GM12878 (cell line): ENCODE measurements around the gene ORM2. TPM values are rescaled to one million over a fixed set of nuclear protein-coding genes. Genes with fewer than 3 reads are reported as not detected.

Experiments
- ATF7 ChIP-seq: fragments of 450-650 bp; IDR thresholded peaks from 2 replicates; pipeline ENCODE4 v1.6.1; 2016; ENCODE audit warnings: low read depth, mild to moderate bottlenecking
- BCL11A ChIP-seq: IDR thresholded peaks from 2 replicates; pipeline ENCODE4 v1.6.1; 2011; ENCODE audit warnings: low read depth, low read length
- BHLHE40 ChIP-seq, 2 experiments: fragments of 450-650 bp in 1 of 2; IDR thresholded peaks; 2 replicates each; pipeline ENCODE4 v1.6.1; 2011 to 2017; ENCODE audit warnings: low read depth in 2 of 2, borderline replicate concordance in 1 of 2, improper control_type of control experiment in 1 of 2, low read length in 1 of 2, mild to moderate bottlenecking in 1 of 2
- BMI1 ChIP-seq: fragments of 450-650 bp; IDR thresholded peaks from 2 replicates; pipeline ENCODE4 v1.6.1; 2016; ENCODE audit warnings: mild to moderate bottlenecking, moderate library complexity, borderline replicate concordance
- CBX5 ChIP-seq: sonication (generic); IDR thresholded peaks from 2 replicates; pipeline ENCODE4 v1.6.1; 2016; ENCODE audit warnings: low read depth, moderate library complexity, mild to moderate bottlenecking, inconsistent platforms
- CREM ChIP-seq: IDR thresholded peaks from 2 replicates; pipeline ENCODE4 v1.6.1; 2014; ENCODE audit warnings: antibody characterized with exemption, low read depth
- EED ChIP-seq: sonication (generic); IDR thresholded peaks from 2 replicates; pipeline ENCODE4 v1.6.1; 2016; ENCODE audit warnings: antibody characterized with exemption, low read depth
- EP300 ChIP-seq, 2 experiments: fragments of 150-350 bp in 1 of 2; IDR thresholded peaks; 2 replicates each; pipeline ENCODE4 v1.6.1; 2011 to 2012; ENCODE audit warnings: low read depth in 2 of 2, low read length in 2 of 2, borderline replicate concordance in 1 of 2, improper control_type of control experiment in 1 of 2, inconsistent platforms in 1 of 2; ENCODE audit not compliant: control insufficient read depth in 1 of 2
- GABPA ChIP-seq: IDR thresholded peaks from 2 replicates; pipeline ENCODE4 v1.6.1; 2014; ENCODE audit warnings: antibody characterized with exemption, low read depth, mild to moderate bottlenecking, inconsistent platforms
- IKZF2 ChIP-seq, 2 experiments: fragments of 450-650 bp; IDR thresholded peaks; 2 replicates each; pipeline ENCODE4 v1.6.1; 2017; ENCODE audit warnings: mild to moderate bottlenecking in 2 of 2, moderate library complexity in 2 of 2
- MEF2A ChIP-seq: IDR thresholded peaks from 2 replicates; pipeline ENCODE4 v1.6.1; 2011; ENCODE audit warnings: low read depth, mild to moderate bottlenecking, low read length, moderate library complexity; ENCODE audit not compliant: insufficient read depth
- MTA2 ChIP-seq: fragments of 450-650 bp; IDR thresholded peaks from 2 replicates; pipeline ENCODE4 v1.6.1; 2016; ENCODE audit warnings: low read depth, mild to moderate bottlenecking, moderate library complexity
- NBN ChIP-seq: fragments of 450-650 bp; IDR thresholded peaks from 2 replicates; pipeline ENCODE4 v1.6.1; 2016
- PAX5 ChIP-seq: IDR thresholded peaks from 2 replicates; pipeline ENCODE4 v1.6.1; 2011; ENCODE audit warnings: low read depth, low read length, borderline replicate concordance
- PAX8 ChIP-seq: fragments of 450-650 bp; IDR thresholded peaks from 2 replicates; pipeline ENCODE4 v1.6.1; 2017; ENCODE audit warnings: mild to moderate bottlenecking, moderate library complexity
- SRF ChIP-seq, 2 experiments: IDR thresholded peaks; 2 replicates each; pipeline ENCODE4 v1.6.1; 2011; ENCODE audit warnings: low read depth in 2 of 2, low read length in 2 of 2, mild to moderate bottlenecking in 1 of 2, moderate library complexity in 1 of 2
- WRNIP1 ChIP-seq: IDR thresholded peaks from 2 replicates; pipeline ENCODE4 v1.6.1; 2011; ENCODE audit warnings: low read depth, low read length, improper control_type of control experiment, borderline replicate concordance
- ZBED1 ChIP-seq: IDR thresholded peaks from 2 replicates; pipeline ENCODE4 v1.6.1; 2016; ENCODE audit warnings: borderline replicate concordance
- ZNF217 ChIP-seq: fragments of 450-650 bp; IDR thresholded peaks from 2 replicates; pipeline ENCODE4 v1.6.1; 2017; ENCODE audit warnings: antibody characterized with exemption, mild to moderate bottlenecking
- ZSCAN29 ChIP-seq: fragments of 450-650 bp; IDR thresholded peaks from 2 replicates; pipeline ENCODE4 v1.6.1; 2017; ENCODE audit warnings: mild to moderate bottlenecking, moderate library complexity
- polyA plus RNA-seq, 11 experiments: library from polyadenylated mRNA; depleted of rRNA in 4 of 11; unstranded in 6 of 11; stranded (reverse) in 5 of 11; fragments of >200 nt; fragmentation: Nextera tagmentation in 4 of 11; fragmentation: Illumina TruSeq in 1 of 11; extraction: Ambion mirVana in 4 of 11; extraction: Trizol in 1 of 11; gene quantifications; 1 replicate in 1 of 11; 2 replicates in 10 of 11; pipeline versions ENCODE4 v1.2.1 to v1.2.3, GENCODE V29; 2011 to 2016; ENCODE audit warnings: inconsistent platforms in 2 of 11, missing spikeins in 2 of 11, low read depth in 1 of 11
- total RNA-seq, 4 experiments: library from RNA; depleted of rRNA in 3 of 4; stranded (reverse); fragments of >200 nt in 3 of 4; fragmentation: Illumina TruSeq in 1 of 4; extraction: Trizol in 1 of 4; gene quantifications; 2 replicates each; pipeline versions ENCODE4 v1.2.1 to v1.2.3, GENCODE V29; 2013 to 2021
- TF ChIP-seq, protein P1 (sequence below): IDR thresholded peaks from 2 replicates; pipeline ENCODE4 v1.6.1; 2011; ENCODE audit warnings: mild to moderate bottlenecking, low read depth, low read length, moderate library complexity; ENCODE audit not compliant: insufficient replicate concordance
- TF ChIP-seq, protein P2 (sequence below): IDR thresholded peaks from 2 replicates; pipeline ENCODE4 v1.6.1; 2012; ENCODE audit warnings: low read depth, low read length, improper control_type of control experiment
- TF ChIP-seq, protein P3 (sequence below): fragments of 450-650 bp; IDR thresholded peaks from 2 replicates; pipeline ENCODE4 v1.6.1; 2017; ENCODE audit warnings: low read depth, mild to moderate bottlenecking, moderate library complexity
- TF ChIP-seq, protein P4 (sequence below): fragments of 450-650 bp; IDR thresholded peaks from 2 replicates; pipeline ENCODE4 v1.6.1; 2016; ENCODE audit warnings: mild to moderate bottlenecking

ORM2 gene
- total and polyA plus RNA-seq, 10 of the 15 experiments (the other 5 are each of a cell fraction or from before 2014, with no cell fraction given), result 0.64 TPM; not detected in 9

DNA sequence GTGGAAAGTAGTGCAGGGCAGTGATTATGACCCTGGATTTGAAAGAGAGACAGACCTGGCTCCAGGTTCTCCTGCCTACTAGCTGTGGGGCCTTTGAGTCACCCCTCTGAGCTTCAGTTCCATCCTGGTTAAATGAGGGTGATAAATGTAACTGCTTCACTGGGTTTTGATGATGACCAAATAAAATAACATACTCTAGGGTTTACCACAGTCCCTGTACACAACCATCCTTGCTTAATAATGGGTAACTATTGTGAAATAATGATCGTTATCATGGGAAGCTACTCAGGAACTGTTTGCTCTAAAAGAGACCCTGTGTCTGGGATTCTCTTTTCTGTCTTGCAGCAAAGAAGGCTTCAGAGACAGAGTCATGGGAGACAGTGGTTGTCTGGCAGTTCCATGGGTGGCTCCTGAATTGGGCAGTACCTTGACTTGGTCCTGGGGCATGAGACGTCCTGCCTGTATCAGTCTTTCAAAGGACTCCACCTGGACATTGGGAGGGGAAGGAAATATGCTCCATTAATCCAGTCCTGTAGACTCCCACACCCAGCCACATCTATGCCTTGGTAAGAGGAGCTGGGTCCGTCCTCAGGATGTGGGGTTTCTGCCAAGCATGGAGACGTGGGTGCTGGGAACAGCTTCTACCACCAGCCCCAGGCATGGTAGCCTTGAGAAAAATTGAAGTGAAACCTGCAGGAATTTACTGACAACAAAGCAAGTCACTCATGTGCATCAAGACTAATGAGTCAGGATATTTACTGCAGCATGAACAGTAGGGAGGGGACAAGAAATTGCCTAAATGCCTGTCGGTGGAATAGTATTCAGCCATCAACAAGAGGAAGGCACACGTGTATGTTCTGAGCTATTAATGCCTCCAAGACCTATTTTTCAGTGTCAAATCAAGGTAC is 34.7 kb downstream of the ORM2 start (continued):
- 0 out of 4 replicates have a peak, but pooled peaks of 1 of the 2 experiments have one; percentile 18 for TF ChIP-seq EP300 (IDR thresholded peaks at IDR 0.05; ENCODE audit: borderline replicate concordance in 1 of 2, control insufficient read depth in 1 of 2, low read depth in 2 of 2, low read length in 2 of 2)
- no peak for TF ChIP-seq BMI1
- TF ChIP-seq ZNF217, result peak; percentile 82; the same call in 1 of the 2 replicates
- TF ChIP-seq IKZF2 (IDR thresholded peaks at IDR 0.05), result peak; percentile 72 to 80
- TF ChIP-seq BCL11A, result 0 out of 2 replicates have a peak, but pooled peaks have one; percentile 32
- TF ChIP-seq CREM, result 0 out of 2 replicates have a peak, but pooled peaks have one; percentile 25
- TF ChIP-seq PAX8, result no peak
- 0 out of 2 replicates have a peak, but pooled peaks have one; percentile 16 for TF ChIP-seq ATF7
- TF ChIP-seq WRNIP1, result no peak
- TF ChIP-seq, protein P1, sequence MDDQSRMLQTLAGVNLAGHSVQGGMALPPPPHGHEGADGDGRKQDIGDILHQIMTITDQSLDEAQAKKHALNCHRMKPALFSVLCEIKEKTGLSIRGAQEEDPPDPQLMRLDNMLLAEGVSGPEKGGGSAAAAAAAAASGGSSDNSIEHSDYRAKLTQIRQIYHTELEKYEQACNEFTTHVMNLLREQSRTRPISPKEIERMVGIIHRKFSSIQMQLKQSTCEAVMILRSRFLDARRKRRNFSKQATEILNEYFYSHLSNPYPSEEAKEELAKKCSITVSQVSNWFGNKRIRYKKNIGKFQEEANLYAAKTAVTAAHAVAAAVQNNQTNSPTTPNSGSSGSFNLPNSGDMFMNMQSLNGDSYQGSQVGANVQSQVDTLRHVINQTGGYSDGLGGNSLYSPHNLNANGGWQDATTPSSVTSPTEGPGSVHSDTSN, result no peak
- 0 out of 2 replicates have a peak, but pooled peaks have one; percentile 30 for TF ChIP-seq ZBED1
- TF ChIP-seq NBN, result peak; percentile 44; the same call in 1 of the 2 replicates
- TF ChIP-seq, protein P2, sequence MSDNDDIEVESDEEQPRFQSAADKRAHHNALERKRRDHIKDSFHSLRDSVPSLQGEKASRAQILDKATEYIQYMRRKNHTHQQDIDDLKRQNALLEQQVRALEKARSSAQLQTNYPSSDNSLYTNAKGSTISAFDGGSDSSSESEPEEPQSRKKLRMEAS, result 0 out of 2 replicates have a peak, but pooled peaks have one; percentile 19
- peak; percentile 81 for TF ChIP-seq EED
- TF ChIP-seq BHLHE40 (IDR thresholded peaks at IDR 0.05; ENCODE audit: borderline replicate concordance in 1 of 2, low read depth in 2 of 2, low read length in 1 of 2), result peak in 1 of 2 experiments; percentile 16; a peak in 1 of 4 replicates
- TF ChIP-seq, protein P3, sequence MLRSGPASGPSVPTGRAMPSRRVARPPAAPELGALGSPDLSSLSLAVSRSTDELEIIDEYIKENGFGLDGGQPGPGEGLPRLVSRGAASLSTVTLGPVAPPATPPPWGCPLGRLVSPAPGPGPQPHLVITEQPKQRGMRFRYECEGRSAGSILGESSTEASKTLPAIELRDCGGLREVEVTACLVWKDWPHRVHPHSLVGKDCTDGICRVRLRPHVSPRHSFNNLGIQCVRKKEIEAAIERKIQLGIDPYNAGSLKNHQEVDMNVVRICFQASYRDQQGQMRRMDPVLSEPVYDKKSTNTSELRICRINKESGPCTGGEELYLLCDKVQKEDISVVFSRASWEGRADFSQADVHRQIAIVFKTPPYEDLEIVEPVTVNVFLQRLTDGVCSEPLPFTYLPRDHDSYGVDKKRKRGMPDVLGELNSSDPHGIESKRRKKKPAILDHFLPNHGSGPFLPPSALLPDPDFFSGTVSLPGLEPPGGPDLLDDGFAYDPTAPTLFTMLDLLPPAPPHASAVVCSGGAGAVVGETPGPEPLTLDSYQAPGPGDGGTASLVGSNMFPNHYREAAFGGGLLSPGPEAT, result peak; percentile 33; the same call in 1 of the 2 replicates
- 0 out of 2 replicates have a peak, but pooled peaks have one; percentile 11 for TF ChIP-seq MEF2A
- TF ChIP-seq CBX5, result no peak
- no peak for TF ChIP-seq SRF (IDR thresholded peaks at IDR 0.05; ENCODE audit: low read depth in 2 of 2, low read length in 2 of 2)
- TF ChIP-seq ZSCAN29, result no peak
- TF ChIP-seq, protein P4, sequence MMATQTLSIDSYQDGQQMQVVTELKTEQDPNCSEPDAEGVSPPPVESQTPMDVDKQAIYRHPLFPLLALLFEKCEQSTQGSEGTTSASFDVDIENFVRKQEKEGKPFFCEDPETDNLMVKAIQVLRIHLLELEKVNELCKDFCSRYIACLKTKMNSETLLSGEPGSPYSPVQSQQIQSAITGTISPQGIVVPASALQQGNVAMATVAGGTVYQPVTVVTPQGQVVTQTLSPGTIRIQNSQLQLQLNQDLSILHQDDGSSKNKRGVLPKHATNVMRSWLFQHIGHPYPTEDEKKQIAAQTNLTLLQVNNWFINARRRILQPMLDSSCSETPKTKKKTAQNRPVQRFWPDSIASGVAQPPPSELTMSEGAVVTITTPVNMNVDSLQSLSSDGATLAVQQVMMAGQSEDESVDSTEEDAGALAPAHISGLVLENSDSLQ, result peak; percentile 61; the same call in 1 of the 2 replicates
- no peak for TF ChIP-seq GABPA
- TF ChIP-seq MTA2, result peak; percentile 70; the same call in 1 of the 2 replicates
- peak; percentile 19; the same call in 1 of the 2 replicates for TF ChIP-seq PAX5
- TF ChIP-seq, all 136 proteins: peak for 20
